HG02981 (cell line): Measurements from ENCODE around the gene UBQLN1.
"Not testable (repeated sequence)": the region's sequence is repeated elsewhere in the genome, so short reads cannot be mapped to it uniquely, and the experiment has no call there.

ENCODE experiments used
- ATAC-seq: cut with Tn5 transposase; IDR thresholded peaks from one replicate; pipeline ENCODE4 v1.9.1; 2021; ENCODE audit warnings: mild to moderate bottlenecking, moderate library complexity; ENCODE audit not compliant: unreplicated experiment

Gene UBQLN1

GRCh38 chr9:83707768-83708514, at the start of gene UBQLN1:
Gene UBQLN1 (minus strand): TSS chr9:83707958. CDS start chr9:83707679, 279 bp downstream.
- ATAC-seq, result peak; percentile 73

GRCh38 chr9:83754383-83754977, 46.7 kb upstream of the UBQLN1 start:
- peak; percentile 61 for ATAC-seq

GRCh38 chr9:83749706-83750105, 41.9 kb upstream of the UBQLN1 start:
- no peak for ATAC-seq

- ATAC-seq, result no peak
Measured at GRCh38 chr9:83744206-83744605, 36.4 kb upstream of the UBQLN1 start.

- ATAC-seq, result no peak
Measured at GRCh38 chr9:83733739-83734138, 26.0 kb upstream of the UBQLN1 start.

GRCh38 chr9:83728591-83729368, 21.0 kb upstream of the UBQLN1 start:
- ATAC-seq, result not testable (repeated sequence)

- no peak for ATAC-seq
Measured at GRCh38 chr9:83724436-83724835, 16.7 kb upstream of the UBQLN1 start.

- ATAC-seq, result no peak
Measured at GRCh38 chr9:83722726-83723495, 15.2 kb upstream of the UBQLN1 start.

- no peak for ATAC-seq
Measured at GRCh38 chr9:83721509-83721908, 13.8 kb upstream of the UBQLN1 start.

- ATAC-seq, result no peak
Measured at GRCh38 chr9:83715794-83716193, 8.0 kb upstream of the UBQLN1 start.

GRCh38 chr9:83715221-83715620, 7.5 kb upstream of the UBQLN1 start:
- no peak for ATAC-seq

- ATAC-seq, result peak; percentile 51
Measured at GRCh38 chr9:83714329-83714728, 6.6 kb upstream of the UBQLN1 start.

GRCh38 chr9:83708515-83709158, 879 bp upstream of the UBQLN1 start:
- peak; percentile 54 for ATAC-seq

- peak; percentile 43 for ATAC-seq
Measured at GRCh38 chr9:83707518-83707767, 315 bp downstream of the UBQLN1 start.

- ATAC-seq, result peak; percentile 6
Measured at GRCh38 chr9:83706676-83707517, 861 bp downstream of the UBQLN1 start.

- ATAC-seq, result not testable (repeated sequence)
Measured at GRCh38 chr9:83705219-83705651, 2.5 kb downstream of the UBQLN1 start.

- ATAC-seq, result no peak
Measured at GRCh38 chr9:83701769-83702168, 6.0 kb downstream of the UBQLN1 start.

- no peak for ATAC-seq
Measured at GRCh38 chr9:83701286-83701685, 6.5 kb downstream of the UBQLN1 start.

- ATAC-seq, result peak; percentile 32
Measured at GRCh38 chr9:83699615-83700014, 8.1 kb downstream of the UBQLN1 start.
